Esophagus (tissue), 2 donors: ENCODE results near the gene YIPF4. TPM values are rescaled to one million over a fixed set of nuclear protein-coding genes. Genes with fewer than 3 reads are reported as not detected.

Experiments
- H3K27ac ChIP-seq, 2 donors: one replicate each; pipeline ENCODE4 v1.5.1; 2013; ENCODE audit warnings: low read depth in 2 of 2, mild to moderate bottlenecking in 2 of 2, inconsistent platforms in 1 of 2, low read length in 1 of 2, moderate library complexity in 1 of 2
- H3K27me3 ChIP-seq, 2 donors: one replicate each; pipeline ENCODE4 v1.6.1; 2013; ENCODE audit warnings: low read length in 2 of 2, control low read depth in 1 of 2, mild to moderate bottlenecking in 1 of 2; ENCODE audit not compliant: insufficient read depth in 2 of 2, control insufficient read depth in 1 of 2
- H3K36me3 ChIP-seq, 2 donors: one replicate each; pipeline ENCODE4 v1.6.1; 2013; ENCODE audit warnings: low read length in 1 of 2; ENCODE audit not compliant: control insufficient read depth in 2 of 2, insufficient read depth in 2 of 2
- H3K4me1 ChIP-seq, 2 donors: one replicate each; pipeline ENCODE4 v1.6.1; 2013; ENCODE audit warnings: low read length in 1 of 2; ENCODE audit not compliant: control insufficient read depth in 2 of 2, insufficient read depth in 2 of 2
- H3K4me3 ChIP-seq, 2 donors: one replicate each; pipeline ENCODE4 v1.5.1; 2013; ENCODE audit warnings: low read length in 2 of 2, mild to moderate bottlenecking in 2 of 2, low read depth in 1 of 2, moderate library complexity in 1 of 2
- H3K9me3 ChIP-seq, 2 donors: one replicate each; pipeline ENCODE4 v1.6.1; 2013; ENCODE audit warnings: mild to moderate bottlenecking in 2 of 2, low read depth in 1 of 2, low read length in 1 of 2, moderate library complexity in 1 of 2; ENCODE audit not compliant: control insufficient read depth in 2 of 2, insufficient read depth in 1 of 2
- WGBS, 2 donors: extraction: QIAGEN DNeasy Blood & Tissue Kit; methylation state at CpG; one replicate each; pipeline ENCODE4 v1.1.7; 2013; 5-methylcytosine and 5-hydroxymethylcytosine counted together
- polyA plus RNA-seq, 2 donors: library from polyadenylated mRNA; stranded (reverse); fragments of 200-250 nt; gene quantifications; one replicate each; pipeline ENCODE4 v1.2.3, GENCODE V29; 2013
- donor health status: healthy with polysubstance abuse.
- donor health status: Bipolar disorder and iron deficiency.

The YIPF4 gene
- 10 to 100 TPM; 16.0 to 24.4 TPM for polyA plus RNA-seq

GRCh38 chr2:32277674-32278477 lies at the start of gene YIPF4:
Gene YIPF4, plus strand, starts transcription at chr2:32277904. Its CDS starts 252 bp downstream, at chr2:32278156.
- Histone ChIP-seq H3K9me3 (no peaks in the 10 kb centered on the region), H3K36me3 (no peaks in the 10 kb centered on the region), H3K27ac (peak within 1 kb of the TSS; percentile 77 to 91), H3K4me3 (peak within 1 kb of the TSS; percentile 96 to 100), H3K27me3 (no peaks in the 10 kb centered on the region), H3K4me1 (no peaks in the 10 kb centered on the region)
- 0% methylated on average over 54 to 59 of the region's 59 CpGs for WGBS, 2 donors

GRCh38 chr2:32228181-32228580 lies 49.5 kb upstream of the YIPF4 start:
- H3K36me3 ChIP-seq = no peaks in the 10 kb centered on the region
- 74 to 90% methylated on average over 2 of the region's 2 CpGs for WGBS, 2 donors
- H3K4me1 ChIP-seq = no peaks in the 10 kb centered on the region
- no peaks in the 10 kb centered on the region for H3K27me3 ChIP-seq
- no peaks in the 10 kb centered on the region for H3K9me3 ChIP-seq
- no peak overlapping the region for H3K27ac ChIP-seq
- no peak overlapping the region for H3K4me3 ChIP-seq

GRCh38 chr2:32229635-32230034 lies 48.1 kb upstream of the YIPF4 start:
- no peaks in the 10 kb centered on the region for H3K9me3 ChIP-seq
- 44 to 58% methylated on average over 1 of the region's 1 CpG for WGBS, 2 donors
- no peak overlapping the region for H3K4me3 ChIP-seq
- no peaks in the 10 kb centered on the region for H3K27me3 ChIP-seq
- no peak overlapping the region for H3K27ac ChIP-seq
- no peaks in the 10 kb centered on the region for H3K36me3 ChIP-seq
- H3K4me1 ChIP-seq = peaks cover 0 to 2% of the 10 kb centered on the region in 2 donors

GRCh38 chr2:32231959-32232358 lies 45.7 kb upstream of the YIPF4 start:
- Histone ChIP-seq H3K4me3 (no peak overlapping the region), H3K27ac (no peak overlapping the region), H3K36me3 (peaks cover 0 to 5% of the 10 kb centered on the region in 2 donors), H3K9me3 (no peaks in the 10 kb centered on the region), H3K4me1 (peaks cover 0 to 2% of the 10 kb centered on the region in 2 donors), H3K27me3 (no peaks in the 10 kb centered on the region)
- WGBS, 2 donors = 83 to 92% methylated on average over 4 of the region's 4 CpGs

GRCh38 chr2:32235315-32235714 lies 42.4 kb upstream of the YIPF4 start:
- Histone ChIP-seq H3K27ac (no peak overlapping the region), H3K36me3 (peaks cover 0 to 5% of the 10 kb centered on the region in 2 donors)
- WGBS, 2 donors = 47 to 67% methylated on average over 5 of the region's 5 CpGs

GRCh38 chr2:32237488-32237887 lies 40.2 kb upstream of the YIPF4 start:
- Histone ChIP-seq H3K36me3 (peaks cover 0 to 5% of the 10 kb centered on the region in 2 donors), H3K27ac (no peak overlapping the region), H3K4me3 (no peak overlapping the region), H3K27me3 (no peaks in the 10 kb centered on the region), H3K4me1 (peaks cover 0 to 2% of the 10 kb centered on the region in 2 donors), H3K9me3 (no peaks in the 10 kb centered on the region)
- WGBS, 2 donors = 92 to 95% methylated on average over 2 of the region's 2 CpGs

More at GRCh38 chr2:32235315-32235714, 42.4 kb upstream of the YIPF4 start:
- peaks cover 0 to 2% of the 10 kb centered on the region in 2 donors for H3K4me1 ChIP-seq
- H3K27me3 ChIP-seq = no peaks in the 10 kb centered on the region
- H3K9me3 ChIP-seq = no peaks in the 10 kb centered on the region
- no peak overlapping the region for H3K4me3 ChIP-seq

GRCh38 chr2:32237996-32238395 lies 39.7 kb upstream of the YIPF4 start:
- 82 to 86% methylated on average over 2 of the region's 2 CpGs for WGBS, 2 donors

GRCh38 chr2:32242331-32242730 lies 35.4 kb upstream of the YIPF4 start:
- H3K27me3 ChIP-seq = no peaks in the 10 kb centered on the region
- no peaks in the 10 kb centered on the region for H3K36me3 ChIP-seq
- no peaks in the 10 kb centered on the region for H3K4me1 ChIP-seq
- H3K27ac ChIP-seq = no peak overlapping the region
- H3K9me3 ChIP-seq = no peaks in the 10 kb centered on the region
- H3K4me3 ChIP-seq = no peak overlapping the region
- 97 to 98% methylated on average over 3 of the region's 3 CpGs for WGBS, 2 donors

More at GRCh38 chr2:32237996-32238395, 39.7 kb upstream of the YIPF4 start:
- Histone ChIP-seq H3K4me1 (peaks cover 0 to 2% of the 10 kb centered on the region in 2 donors), H3K27ac (no peak overlapping the region), H3K36me3 (peaks cover 0 to 5% of the 10 kb centered on the region in 2 donors), H3K4me3 (no peak overlapping the region), H3K9me3 (no peaks in the 10 kb centered on the region), H3K27me3 (no peaks in the 10 kb centered on the region)

GRCh38 chr2:32246911-32247310 lies 30.8 kb upstream of the YIPF4 start:
- Histone ChIP-seq H3K4me3 (no peak overlapping the region), H3K9me3 (no peaks in the 10 kb centered on the region), H3K36me3 (no peaks in the 10 kb centered on the region), H3K27ac (no peak overlapping the region), H3K27me3 (no peaks in the 10 kb centered on the region), H3K4me1 (no peaks in the 10 kb centered on the region)
- WGBS, 2 donors = 50 to 55% methylated on average over 4 of the region's 4 CpGs

GRCh38 chr2:32248299-32248698 lies 29.4 kb upstream of the YIPF4 start:
- no peaks in the 10 kb centered on the region for H3K27me3 ChIP-seq
- no peaks in the 10 kb centered on the region for H3K4me1 ChIP-seq
- no peak overlapping the region for H3K4me3 ChIP-seq
- 71 to 78% methylated on average over 3 of the region's 3 CpGs for WGBS, 2 donors
- H3K27ac ChIP-seq = no peak overlapping the region
- no peaks in the 10 kb centered on the region for H3K36me3 ChIP-seq
- H3K9me3 ChIP-seq = no peaks in the 10 kb centered on the region
